HL-60 (cell line): ENCODE measurements around the gene SIN3A.

Experiments
- DNase-seq, 2 experiments: peaks; one replicate each; pipeline ENCODE4 v3.0.0-alpha.2; 2010 to 2020; ENCODE audit warnings: low read depth in 1 of 2, low spot score in 1 of 2
- H3K27ac ChIP-seq: fragments of 250-450 bp; sonication (Bioruptor Pico); replicated peaks from 2 replicates; pipeline ENCODE4 v1.5.1; 2020; ENCODE audit warnings: mild to moderate bottlenecking, moderate library complexity
- H3K27me3 ChIP-seq: fragments of 250-450 bp; sonication (Bioruptor Pico); 2 replicates; pipeline ENCODE4 v1.5.1; 2021; ENCODE audit warnings: mild to moderate bottlenecking, moderate library complexity; ENCODE audit not compliant: insufficient read depth, poor library complexity, severe bottlenecking
- H3K4me3 ChIP-seq: replicated peaks from 2 replicates; pipeline ENCODE4 v1.5.1; 2011; ENCODE audit warnings: mild to moderate bottlenecking, control low read depth, low read length; ENCODE audit not compliant: insufficient read depth
- GABPA ChIP-seq: IDR thresholded peaks from 2 replicates; pipeline ENCODE4 v1.6.1; 2012; ENCODE audit warnings: low read depth
- POLR2AphosphoS5 ChIP-seq: IDR thresholded peaks from 2 replicates; pipeline ENCODE4 v1.6.1; 2012; ENCODE audit warnings: low read depth
- SPI1 ChIP-seq: IDR thresholded peaks from 2 replicates; pipeline ENCODE4 v1.6.1; 2012; ENCODE audit warnings: low read depth, mild to moderate bottlenecking, borderline replicate concordance
- TF ChIP-seq, protein P1 (sequence below): IDR thresholded peaks from one replicate; pipeline ENCODE4 v1.5.1; 2011; ENCODE audit warnings: low read length, control low read depth, inconsistent platforms; ENCODE audit not compliant: insufficient read depth
- TF ChIP-seq, protein P2 (sequence below): IDR thresholded peaks from 2 replicates; pipeline ENCODE4 v1.6.1; 2012; ENCODE audit warnings: low read depth; ENCODE audit not compliant: insufficient replicate concordance

SIN3A gene

DNA sequence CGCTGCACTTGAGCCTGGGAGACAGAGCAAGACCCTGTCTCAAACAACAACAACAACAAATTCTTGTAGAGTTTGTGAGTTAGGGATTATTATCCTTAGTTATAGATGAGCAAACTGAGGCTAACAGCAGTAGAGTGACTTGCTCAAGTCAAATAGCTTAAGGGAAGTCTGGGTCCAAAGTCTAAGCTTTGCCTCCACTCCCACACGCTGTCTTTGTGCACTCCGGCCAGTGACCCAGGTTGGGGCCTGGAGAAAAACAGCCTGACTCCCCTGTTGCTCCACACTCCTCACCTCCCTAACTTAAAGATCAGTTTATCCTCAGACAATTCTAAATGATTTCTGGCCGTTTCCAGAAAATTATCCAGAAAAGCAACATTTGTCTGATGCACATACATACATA is 9.2 kb upstream of the SIN3A start:
- DNase-seq: no peak
- Histone ChIP-seq H3K27me3 (no peaks in the 10 kb centered on the region), H3K4me3 (no peak overlapping the region), H3K27ac (no peak overlapping the region)
- TF ChIP-seq, protein P1, sequence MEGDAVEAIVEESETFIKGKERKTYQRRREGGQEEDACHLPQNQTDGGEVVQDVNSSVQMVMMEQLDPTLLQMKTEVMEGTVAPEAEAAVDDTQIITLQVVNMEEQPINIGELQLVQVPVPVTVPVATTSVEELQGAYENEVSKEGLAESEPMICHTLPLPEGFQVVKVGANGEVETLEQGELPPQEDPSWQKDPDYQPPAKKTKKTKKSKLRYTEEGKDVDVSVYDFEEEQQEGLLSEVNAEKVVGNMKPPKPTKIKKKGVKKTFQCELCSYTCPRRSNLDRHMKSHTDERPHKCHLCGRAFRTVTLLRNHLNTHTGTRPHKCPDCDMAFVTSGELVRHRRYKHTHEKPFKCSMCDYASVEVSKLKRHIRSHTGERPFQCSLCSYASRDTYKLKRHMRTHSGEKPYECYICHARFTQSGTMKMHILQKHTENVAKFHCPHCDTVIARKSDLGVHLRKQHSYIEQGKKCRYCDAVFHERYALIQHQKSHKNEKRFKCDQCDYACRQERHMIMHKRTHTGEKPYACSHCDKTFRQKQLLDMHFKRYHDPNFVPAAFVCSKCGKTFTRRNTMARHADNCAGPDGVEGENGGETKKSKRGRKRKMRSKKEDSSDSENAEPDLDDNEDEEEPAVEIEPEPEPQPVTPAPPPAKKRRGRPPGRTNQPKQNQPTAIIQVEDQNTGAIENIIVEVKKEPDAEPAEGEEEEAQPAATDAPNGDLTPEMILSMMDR: no peak
- TF ChIP-seq POLR2AphosphoS5 (no peak), SPI1 (no peak), GABPA (no peak)
- TF ChIP-seq, protein P2, sequence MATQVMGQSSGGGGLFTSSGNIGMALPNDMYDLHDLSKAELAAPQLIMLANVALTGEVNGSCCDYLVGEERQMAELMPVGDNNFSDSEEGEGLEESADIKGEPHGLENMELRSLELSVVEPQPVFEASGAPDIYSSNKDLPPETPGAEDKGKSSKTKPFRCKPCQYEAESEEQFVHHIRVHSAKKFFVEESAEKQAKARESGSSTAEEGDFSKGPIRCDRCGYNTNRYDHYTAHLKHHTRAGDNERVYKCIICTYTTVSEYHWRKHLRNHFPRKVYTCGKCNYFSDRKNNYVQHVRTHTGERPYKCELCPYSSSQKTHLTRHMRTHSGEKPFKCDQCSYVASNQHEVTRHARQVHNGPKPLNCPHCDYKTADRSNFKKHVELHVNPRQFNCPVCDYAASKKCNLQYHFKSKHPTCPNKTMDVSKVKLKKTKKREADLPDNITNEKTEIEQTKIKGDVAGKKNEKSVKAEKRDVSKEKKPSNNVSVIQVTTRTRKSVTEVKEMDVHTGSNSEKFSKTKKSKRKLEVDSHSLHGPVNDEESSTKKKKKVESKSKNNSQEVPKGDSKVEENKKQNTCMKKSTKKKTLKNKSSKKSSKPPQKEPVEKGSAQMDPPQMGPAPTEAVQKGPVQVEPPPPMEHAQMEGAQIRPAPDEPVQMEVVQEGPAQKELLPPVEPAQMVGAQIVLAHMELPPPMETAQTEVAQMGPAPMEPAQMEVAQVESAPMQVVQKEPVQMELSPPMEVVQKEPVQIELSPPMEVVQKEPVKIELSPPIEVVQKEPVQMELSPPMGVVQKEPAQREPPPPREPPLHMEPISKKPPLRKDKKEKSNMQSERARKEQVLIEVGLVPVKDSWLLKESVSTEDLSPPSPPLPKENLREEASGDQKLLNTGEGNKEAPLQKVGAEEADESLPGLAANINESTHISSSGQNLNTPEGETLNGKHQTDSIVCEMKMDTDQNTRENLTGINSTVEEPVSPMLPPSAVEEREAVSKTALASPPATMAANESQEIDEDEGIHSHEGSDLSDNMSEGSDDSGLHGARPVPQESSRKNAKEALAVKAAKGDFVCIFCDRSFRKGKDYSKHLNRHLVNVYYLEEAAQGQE: no peak

DNA sequence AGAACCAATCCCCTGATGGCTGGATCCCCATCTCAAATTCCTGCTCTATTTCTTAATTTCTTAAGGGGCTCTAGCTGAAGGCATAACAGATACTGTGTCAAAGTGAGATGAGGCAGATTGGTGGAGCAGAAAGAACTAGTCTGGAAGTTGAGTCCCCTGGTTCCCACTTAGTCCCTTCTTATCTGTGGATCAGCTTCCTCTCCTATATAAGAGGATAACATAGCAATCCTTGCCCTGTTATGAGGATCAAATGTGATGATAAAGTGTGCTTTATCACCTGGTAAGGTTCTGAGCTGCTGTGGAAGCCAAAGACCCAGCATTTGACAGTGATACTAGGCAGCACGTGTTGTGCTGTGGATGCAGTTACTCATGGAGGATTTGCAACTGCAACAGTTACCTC is 8.1 kb upstream of the SIN3A start:
- TF ChIP-seq GABPA (no peak), POLR2AphosphoS5 (no peak), SPI1 (no peak)
- TF ChIP-seq, protein P2: no peak
- TF ChIP-seq, protein P1: no peak
- no peak for DNase-seq

DNA sequence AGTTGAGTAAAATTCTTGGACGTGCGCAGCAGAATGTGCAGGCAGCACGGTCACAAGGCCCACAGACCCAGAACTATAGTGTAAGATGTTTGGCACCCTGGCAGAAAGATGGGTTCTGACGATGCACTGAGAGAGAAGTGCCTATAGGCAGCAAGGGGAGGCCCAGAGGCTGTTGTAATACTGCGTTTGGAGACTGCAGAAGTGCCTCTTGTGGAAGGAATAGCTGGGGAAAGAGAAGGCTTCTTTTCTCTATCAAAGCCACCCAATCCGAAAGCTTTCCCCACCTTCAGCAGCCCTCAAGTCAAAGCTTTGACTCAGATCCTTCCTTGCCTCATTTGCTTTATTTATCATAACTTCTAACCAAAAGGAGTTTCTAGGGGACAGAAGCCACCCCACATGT is 5.2 kb upstream of the SIN3A start:
- H3K27me3 ChIP-seq: no peaks in the 10 kb centered on the region
- peak in 1 of 2 experiments; percentile 75 for DNase-seq
- H3K4me3 ChIP-seq: no peak overlapping the region
- no peak for TF ChIP-seq SPI1
- TF ChIP-seq, protein P2: no peak
- no peak for TF ChIP-seq POLR2AphosphoS5
- TF ChIP-seq, protein P1: no peak
- TF ChIP-seq GABPA: no peak
- no peak overlapping the region; the same call in 1 of the 2 replicates for H3K27ac ChIP-seq

More for the DNA sequence above, 8.1 kb upstream of the SIN3A start:
- no peak overlapping the region for H3K27ac ChIP-seq
- H3K27me3 ChIP-seq: no peaks in the 10 kb centered on the region
- no peak overlapping the region for H3K4me3 ChIP-seq
